ENCODE measurements around the gene SGMS2. TPM values are rescaled to one million over a fixed set of nuclear protein-coding genes. Genes with fewer than 3 reads are reported as not detected.

The SGMS2 gene
- total and polyA plus RNA-seq, 9 of the 15 experiments (the other 6 are each of a cell fraction or from before 2014, with no cell fraction given): 0.07 to 0.25 (median 0.11) TPM; not detected in 5

GRCh38 chr4:107922486-107923473, 98.0 kb downstream of the SGMS2 start:
- Histone ChIP-seq H3K4me2 (ENCODE audit: insufficient read depth, low read length) (no peak overlapping the region), H3K27ac (ENCODE audit: extremely low read depth, low read depth, low read length) (no peak overlapping the region), H2AFZ (ENCODE audit: low read depth, low read length) (no peak overlapping the region), H3K9me1 (ENCODE audit: control insufficient read depth, insufficient read depth, low read length) (no peaks in the 10 kb centered on the region), H4K20me1 (replicated peaks; ENCODE audit: control insufficient read depth, insufficient read depth, low read length) (no peaks in the 10 kb centered on the region), H3K4me3 (no peak overlapping the region), H3K27me3 (ENCODE audit: control insufficient read depth in 2 of 2, insufficient read depth in 2 of 2, low read length in 2 of 2) (no peaks in the 10 kb centered on the region; a peak in 1 of 5 replicates), H3K79me2 (ENCODE audit: control insufficient read depth, insufficient read depth, low read length) (no peaks in the 10 kb centered on the region), H3K36me3 (ENCODE audit: control insufficient read depth, insufficient read depth, low read length) (no peaks in the 10 kb centered on the region), H3K4me1 (replicated peaks in 1 of 2; ENCODE audit: control insufficient read depth in 2 of 2, insufficient read depth in 2 of 2, low read length in 2 of 2) (no peaks in the 10 kb centered on the region), H3K9me3 (replicated peaks; ENCODE audit: control insufficient read depth, insufficient read depth, low read depth, low read length) (no peaks in the 10 kb centered on the region), H3K9ac (ENCODE audit: insufficient read depth in 1 of 2, low read depth in 2 of 2, low read length in 2 of 2) (no peak overlapping the region)
- intact Hi-C loops (cut with micrococcal nuclease) (no loop called here), in situ Hi-C loops (cut with MboI) (loop anchor here (25.0 kb wide), 1 partner anchor 160 kb away; no protein-coding TSS in a partner anchor)
- ATAC-seq (no peak), FAIRE-seq (no peak), DNase-seq (ENCODE audit: extremely low read depth in 1 of 4, low spot score in 3 of 4) (no peak)
- TF ChIP-seq SIN3A (IDR thresholded peaks at IDR 0.05; ENCODE audit: borderline replicate concordance in 2 of 2, control insufficient read depth in 1 of 2, low read depth in 2 of 2, low read length in 2 of 2) (no peak), ZNF707 (CRISPR knock-in tag; conservative IDR thresholded peaks at IDR 0.05) (no peak), CREBBP (IDR thresholded peaks at IDR 0.05; ENCODE audit: low read depth, low read length) (no peak), POLR3G (IDR thresholded peaks at IDR 0.05; ENCODE audit: extremely low read depth, insufficient read length, insufficient replicate concordance) (no peak), ZNF224 (CRISPR knock-in tag; IDR thresholded peaks at IDR 0.05) (no peak), TCF7 (IDR thresholded peaks at IDR 0.05; ENCODE audit: borderline replicate concordance) (no peak), NCOA6 (IDR thresholded peaks at IDR 0.05) (no peak), NR2F6 (CRISPR knock-in tag; IDR thresholded peaks at IDR 0.05) (no peak)
- TF ChIP-seq, protein P1, sequence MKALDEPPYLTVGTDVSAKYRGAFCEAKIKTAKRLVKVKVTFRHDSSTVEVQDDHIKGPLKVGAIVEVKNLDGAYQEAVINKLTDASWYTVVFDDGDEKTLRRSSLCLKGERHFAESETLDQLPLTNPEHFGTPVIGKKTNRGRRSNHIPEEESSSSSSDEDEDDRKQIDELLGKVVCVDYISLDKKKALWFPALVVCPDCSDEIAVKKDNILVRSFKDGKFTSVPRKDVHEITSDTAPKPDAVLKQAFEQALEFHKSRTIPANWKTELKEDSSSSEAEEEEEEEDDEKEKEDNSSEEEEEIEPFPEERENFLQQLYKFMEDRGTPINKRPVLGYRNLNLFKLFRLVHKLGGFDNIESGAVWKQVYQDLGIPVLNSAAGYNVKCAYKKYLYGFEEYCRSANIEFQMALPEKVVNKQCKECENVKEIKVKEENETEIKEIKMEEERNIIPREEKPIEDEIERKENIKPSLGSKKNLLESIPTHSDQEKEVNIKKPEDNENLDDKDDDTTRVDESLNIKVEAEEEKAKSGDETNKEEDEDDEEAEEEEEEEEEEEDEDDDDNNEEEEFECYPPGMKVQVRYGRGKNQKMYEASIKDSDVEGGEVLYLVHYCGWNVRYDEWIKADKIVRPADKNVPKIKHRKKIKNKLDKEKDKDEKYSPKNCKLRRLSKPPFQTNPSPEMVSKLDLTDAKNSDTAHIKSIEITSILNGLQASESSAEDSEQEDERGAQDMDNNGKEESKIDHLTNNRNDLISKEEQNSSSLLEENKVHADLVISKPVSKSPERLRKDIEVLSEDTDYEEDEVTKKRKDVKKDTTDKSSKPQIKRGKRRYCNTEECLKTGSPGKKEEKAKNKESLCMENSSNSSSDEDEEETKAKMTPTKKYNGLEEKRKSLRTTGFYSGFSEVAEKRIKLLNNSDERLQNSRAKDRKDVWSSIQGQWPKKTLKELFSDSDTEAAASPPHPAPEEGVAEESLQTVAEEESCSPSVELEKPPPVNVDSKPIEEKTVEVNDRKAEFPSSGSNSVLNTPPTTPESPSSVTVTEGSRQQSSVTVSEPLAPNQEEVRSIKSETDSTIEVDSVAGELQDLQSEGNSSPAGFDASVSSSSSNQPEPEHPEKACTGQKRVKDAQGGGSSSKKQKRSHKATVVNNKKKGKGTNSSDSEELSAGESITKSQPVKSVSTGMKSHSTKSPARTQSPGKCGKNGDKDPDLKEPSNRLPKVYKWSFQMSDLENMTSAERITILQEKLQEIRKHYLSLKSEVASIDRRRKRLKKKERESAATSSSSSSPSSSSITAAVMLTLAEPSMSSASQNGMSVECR (CRISPR knock-in tag; IDR thresholded peaks at IDR 0.05): no peak
- BruUV-seq (replicated peaks): no TSS peak
- WGBS (ENCODE audit: insufficient coverage, low coverage, missing lambda C conversion rate): 0% methylated on average over 4 of the region's 4 CpGs
- ChIA-PET CTCF (ENCODE audit: low intra/inter-chr PET ratio) (no interaction called here), POLR2A (no interaction called here)
